GM19395 (cell line): ENCODE data around the gene ABHD10.
A peak's percentile ranks its signal among the peaks of the same experiment; 100 is the strongest.

ENCODE experiments used
- ATAC-seq: cut with Tn5 transposase; IDR thresholded peaks from one replicate; pipeline ENCODE4 v1.9.1; 2021; ENCODE audit warnings: mild to moderate bottlenecking, moderate library complexity; ENCODE audit not compliant: unreplicated experiment

Gene ABHD10

DNA sequence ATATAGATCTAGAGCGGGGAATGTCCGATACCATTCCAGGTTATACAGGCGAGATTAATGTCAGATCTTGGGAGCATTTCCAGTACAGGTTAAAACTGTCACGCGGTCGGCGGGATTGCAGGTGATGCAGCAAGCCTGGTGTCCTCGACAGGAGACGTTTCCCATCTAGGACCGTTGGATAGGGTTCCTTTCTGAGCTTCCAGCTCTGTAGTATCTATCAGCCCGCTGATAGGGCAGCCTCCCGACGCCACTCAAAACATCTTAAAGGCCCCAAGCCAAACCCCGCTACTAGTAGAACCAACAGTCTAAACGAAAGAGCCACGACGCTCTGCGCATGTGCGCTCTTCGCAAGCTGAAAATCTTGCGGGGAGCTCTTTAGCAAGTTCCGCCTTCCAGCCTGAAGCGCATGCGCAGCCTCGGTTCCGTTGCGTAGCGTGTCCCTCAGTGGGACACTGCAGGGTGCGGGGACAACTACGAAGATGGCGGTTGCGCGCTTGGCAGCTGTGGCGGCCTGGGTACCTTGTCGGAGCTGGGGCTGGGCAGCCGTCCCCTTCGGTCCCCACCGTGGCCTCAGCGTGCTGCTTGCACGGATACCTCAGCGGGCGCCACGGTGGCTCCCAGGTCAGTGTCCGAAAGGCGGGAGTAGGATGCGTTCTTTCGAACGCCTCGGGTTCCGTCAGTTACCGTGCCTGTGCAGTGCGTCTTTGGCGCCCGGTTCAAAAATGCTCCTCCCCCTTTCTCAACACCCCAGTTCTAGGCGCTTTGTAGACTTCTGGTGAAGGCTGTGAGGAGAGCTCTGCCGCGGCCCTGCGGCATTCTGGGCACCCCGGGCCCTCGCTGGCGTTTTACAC lies at the start of gene ABHD10:
Gene ABHD10, plus strand, starts transcription at position 444 of the 851 bp plus-strand sequence. Its CDS starts 36 bp downstream, at position 480.
- peak; percentile 96 for ATAC-seq

DNA sequence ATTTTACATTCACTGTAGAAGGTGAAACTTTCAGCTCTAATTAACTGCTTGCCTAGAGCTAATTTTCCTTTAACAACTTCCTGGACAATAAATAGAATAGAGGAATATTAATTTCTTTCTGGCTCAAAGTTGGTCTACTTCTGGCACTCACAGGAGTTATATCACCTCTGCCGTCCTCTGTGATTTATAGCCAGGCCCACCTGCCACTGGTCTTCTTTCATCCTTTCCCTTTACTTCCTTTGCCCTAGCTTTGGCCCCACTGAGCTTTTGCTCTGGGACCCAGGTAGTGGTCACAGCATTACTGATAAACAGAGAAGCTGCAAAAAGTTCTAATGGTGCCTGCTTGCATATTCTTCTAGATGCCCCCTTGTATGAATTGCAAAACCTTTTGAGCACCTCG lies 49.3 kb upstream of the ABHD10 start:
- ATAC-seq, result no peak

DNA sequence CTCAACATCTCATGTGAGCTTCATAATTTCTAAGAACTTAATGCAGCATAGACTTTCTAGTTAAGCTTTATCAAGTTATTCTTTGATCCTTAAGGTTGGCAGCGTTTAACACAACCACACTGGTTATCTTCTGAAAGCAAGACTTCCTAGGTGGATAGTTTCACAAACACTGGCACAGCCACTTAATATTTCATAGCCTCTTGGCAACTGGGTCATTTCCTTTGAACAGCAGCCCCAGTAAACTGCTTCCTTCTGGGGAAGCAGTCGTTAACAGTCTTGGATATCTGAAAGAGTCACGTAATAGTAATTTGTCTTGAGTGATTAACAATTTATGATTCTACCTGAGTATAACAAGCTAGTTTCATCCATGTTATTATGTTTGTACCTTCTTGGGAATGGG lies 45.9 kb upstream of the ABHD10 start:
- no peak for ATAC-seq

DNA sequence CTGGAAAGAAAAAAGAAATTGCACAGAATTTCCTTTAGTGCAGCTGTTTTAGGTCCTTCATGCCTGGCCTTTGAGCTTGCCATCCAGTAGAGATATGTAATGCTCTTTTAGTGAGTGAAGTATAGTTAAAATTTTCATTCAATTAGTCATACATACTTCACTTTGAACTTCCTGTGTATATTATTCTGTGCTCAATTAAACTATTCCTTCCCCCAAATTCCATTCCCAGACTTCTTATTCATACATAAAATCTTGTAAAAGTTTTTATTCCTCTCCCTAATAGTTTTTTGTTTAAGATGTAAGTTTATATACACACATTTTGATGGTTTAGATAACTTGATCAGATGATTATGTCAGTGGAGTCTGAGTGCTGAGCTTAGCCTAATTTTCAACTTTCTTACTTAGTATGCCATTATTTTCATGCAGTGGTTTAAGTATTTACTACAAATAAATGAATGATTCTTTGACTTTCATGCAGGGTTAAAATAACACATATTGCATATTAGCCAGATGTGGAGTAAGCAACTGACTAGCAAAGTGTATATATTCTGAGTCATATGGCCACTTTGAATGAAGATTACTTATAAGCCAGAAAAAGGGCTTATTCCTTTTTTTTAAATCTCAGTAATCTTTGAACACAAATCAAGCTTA lies 42.5 kb upstream of the ABHD10 start:
- no peak for ATAC-seq

DNA sequence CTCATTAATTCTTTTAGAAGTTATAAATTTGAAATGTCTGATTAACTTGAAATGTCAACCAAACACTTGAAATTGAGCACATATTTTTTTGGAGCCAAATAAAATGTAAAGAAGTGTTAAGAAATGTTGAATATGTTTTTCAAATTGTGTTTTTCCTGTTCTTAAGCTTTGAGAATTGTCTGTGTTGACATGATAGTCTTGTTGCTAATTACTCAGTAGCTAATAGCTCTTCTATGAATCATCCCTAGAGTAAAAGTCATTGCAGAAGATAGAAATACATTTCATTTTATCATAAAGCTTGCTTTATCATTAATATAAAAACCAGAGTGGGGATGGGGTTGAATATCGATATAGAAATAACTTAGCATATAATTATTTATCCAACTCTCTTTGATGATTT lies 41.9 kb upstream of the ABHD10 start:
- ATAC-seq, result no peak

DNA sequence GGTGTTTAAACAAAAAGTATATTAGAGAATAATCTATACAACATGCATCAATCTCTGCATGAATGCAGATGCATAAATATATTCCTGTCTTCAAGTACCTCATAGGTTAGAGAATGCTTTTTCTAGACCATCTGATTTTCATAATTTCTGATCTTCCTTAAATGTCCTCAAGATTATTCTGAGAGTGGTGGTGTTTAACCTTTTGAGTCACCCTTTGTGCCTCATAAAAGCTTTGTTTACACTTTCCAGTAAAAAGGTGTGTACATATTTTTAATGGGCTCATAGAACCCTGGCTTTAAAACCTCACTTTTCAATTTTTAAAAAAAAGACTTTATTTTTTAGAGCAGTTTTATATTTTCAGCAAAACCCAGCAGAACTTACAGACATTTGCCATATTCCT lies 41.0 kb upstream of the ABHD10 start:
- no peak for ATAC-seq

DNA sequence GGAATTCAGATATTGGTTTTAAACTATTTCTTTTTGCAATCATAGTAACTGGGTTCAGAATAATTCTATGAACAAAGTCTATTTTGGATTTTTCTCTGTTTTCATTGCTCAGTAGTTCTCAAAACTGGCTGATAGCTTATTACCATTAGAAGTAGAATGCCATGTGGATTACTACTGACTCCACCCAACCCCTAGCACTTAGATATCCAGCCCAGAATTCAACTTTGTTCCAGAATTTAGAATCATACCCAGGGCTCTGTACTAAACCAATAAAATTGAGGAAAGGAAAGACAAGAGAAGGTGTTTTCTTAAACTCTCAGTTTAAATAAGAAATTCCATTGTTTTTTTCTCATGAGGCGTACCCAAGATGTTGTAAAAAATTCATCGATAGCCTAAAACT lies 39.0 kb upstream of the ABHD10 start:
- no peak for ATAC-seq

DNA sequence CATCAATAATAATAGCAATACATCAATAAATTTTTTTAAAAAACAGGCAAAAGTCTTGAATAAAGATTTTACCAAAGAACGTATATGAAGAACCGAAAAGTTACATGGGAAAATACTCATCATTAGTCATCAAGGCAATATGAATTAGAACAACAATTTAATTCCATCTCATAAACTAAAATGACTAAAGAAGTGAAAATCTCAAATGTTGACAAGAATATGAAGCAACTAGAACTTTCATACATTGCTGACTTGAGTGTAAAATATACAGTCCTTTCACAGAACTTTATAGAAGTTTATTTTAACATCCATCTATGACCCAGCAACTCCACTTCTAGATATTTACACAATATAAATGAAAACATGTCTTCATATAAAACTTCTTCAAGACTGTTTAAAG lies 35.3 kb upstream of the ABHD10 start:
- no peak for ATAC-seq

DNA sequence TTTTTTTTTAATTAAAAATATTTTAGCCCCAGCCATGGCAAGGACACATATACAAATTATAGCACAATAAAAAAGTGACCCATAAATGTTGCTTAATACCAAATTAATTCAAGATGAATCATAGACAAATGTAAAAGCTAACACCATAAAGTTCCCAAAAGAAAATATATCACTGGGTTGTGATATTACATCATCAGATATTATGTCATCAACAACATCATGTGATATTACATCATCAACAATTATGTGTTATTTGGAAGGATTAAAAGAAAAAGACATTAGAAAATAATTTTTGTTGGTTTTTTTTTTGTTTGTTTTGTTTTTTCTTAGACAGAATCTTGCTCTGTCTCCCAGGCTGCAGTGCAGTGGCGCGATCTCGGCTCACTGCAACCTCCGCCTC lies 34.5 kb upstream of the ABHD10 start:
- no peak for ATAC-seq

DNA sequence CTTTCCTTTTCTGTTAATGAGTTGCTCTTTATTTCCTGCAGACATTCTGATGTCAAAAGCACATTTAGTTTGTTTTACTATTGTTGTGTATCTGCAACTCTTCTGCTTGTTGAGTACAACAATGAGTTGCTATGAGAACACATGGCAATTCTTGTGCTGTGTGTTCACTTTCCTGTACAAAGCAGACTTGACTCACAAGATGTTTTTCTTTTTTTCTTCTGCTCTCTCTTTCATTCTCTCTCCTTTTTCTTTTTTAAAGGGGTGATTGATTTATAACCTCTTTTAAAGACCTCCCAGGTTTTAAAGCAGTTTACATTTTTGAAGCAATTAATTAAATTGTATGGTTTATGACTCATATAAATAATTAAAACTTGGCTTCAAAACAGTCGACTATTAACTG lies 31.6 kb upstream of the ABHD10 start:
- ATAC-seq, result no peak

DNA sequence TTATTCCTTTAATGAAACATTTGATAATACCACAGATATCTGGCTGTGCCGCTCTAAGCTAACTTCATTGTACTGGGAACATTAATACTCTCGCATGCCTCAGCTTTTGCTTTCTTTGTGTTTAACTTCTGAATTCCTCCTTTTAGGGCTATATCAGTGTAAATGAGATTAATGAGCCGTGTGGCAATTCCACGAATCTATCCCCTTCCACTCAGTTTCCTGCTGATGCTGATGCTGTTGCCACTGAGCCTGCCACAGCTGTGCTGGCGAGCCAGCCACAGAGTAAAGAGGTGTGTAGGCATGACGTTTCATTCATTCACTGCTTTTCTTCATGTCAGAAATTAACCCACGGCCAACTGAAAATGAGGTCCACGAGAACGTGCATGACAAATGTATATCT lies 30.0 kb upstream of the ABHD10 start:
- no peak for ATAC-seq

DNA sequence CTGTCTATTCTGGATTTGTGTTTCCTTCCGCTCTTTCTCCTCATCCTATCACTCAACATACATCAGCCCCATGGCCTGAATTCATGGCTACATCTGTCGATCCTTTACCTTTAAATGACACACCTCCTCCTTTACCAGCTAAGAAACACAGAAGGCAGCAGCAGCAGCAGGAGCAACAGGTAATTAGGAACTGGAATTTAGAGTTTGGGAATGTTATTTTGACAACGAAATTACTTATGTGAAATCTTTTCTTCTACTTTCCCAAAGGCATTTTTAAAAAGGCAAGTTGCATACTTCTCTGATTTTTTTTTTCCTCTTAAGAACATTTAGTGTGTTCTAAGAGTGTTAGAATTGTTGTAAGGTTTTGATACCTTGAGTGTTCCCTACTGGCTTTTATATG lies 29.1 kb upstream of the ABHD10 start:
- ATAC-seq, result no peak

DNA sequence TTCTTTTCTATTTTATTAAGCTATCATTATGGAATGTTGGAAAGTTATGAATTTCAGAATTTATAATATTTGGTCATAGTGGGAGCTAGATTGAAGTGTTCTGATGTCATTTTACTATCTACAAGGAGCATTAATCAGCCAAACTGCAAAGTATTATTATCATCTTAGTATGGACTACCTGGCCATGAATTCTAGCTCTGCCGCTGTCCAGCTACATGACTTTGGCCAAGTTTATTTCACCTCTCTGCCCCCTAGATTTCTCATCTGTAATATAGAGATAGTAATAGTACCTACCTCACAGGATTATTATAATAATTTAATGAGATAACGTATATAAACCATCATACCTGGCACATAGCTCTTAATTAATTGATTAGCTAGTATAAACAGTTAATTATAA lies 27.8 kb upstream of the ABHD10 start:
- ATAC-seq, result no peak

DNA sequence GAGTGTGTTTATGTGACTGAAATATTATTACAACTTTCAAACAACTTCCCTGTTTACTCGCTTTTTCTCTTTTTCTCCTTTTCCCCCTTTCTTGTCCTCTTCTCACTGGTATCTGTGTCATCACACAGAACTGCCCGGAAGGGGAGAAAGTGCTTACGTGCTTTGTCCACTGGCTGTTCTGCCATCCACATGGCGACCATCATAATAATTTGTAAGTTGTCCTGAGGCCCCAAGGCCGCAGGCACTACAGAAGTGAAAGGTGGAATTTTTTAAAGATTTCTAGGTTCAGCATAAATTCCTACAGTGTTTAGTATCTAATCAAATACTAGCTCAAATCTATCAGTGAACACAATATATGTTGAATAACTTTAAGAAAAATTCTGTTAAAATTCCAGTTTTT lies 26.7 kb upstream of the ABHD10 start:
- ATAC-seq, result no peak

DNA sequence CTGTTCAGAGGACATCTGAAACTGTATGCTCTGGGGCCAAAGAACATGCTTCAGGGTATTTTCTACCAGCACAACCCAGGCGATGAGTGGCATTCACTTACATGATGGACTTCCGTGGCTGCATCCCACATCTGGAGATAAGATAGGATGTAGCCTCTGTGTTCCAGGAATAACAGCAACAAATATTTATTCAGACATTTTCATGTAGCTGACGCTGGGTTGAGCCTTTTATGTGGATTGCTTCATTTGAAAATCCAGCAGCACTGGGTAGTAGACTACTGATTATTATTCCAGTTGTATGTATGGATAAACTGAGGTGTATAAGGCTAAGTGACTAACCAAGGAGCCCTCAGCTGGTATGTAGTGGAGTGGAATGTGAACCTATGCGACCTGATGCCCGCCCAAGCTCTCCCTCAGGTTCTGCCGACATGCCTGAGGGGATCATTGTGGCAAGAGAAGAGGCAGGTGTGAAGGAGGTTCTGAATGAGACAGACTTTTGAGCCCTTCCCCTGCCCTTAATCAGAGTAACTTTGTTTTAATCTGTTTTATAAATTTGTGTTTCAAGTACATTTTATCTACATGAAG lies 25.9 kb upstream of the ABHD10 start:
- ATAC-seq, result no peak

DNA sequence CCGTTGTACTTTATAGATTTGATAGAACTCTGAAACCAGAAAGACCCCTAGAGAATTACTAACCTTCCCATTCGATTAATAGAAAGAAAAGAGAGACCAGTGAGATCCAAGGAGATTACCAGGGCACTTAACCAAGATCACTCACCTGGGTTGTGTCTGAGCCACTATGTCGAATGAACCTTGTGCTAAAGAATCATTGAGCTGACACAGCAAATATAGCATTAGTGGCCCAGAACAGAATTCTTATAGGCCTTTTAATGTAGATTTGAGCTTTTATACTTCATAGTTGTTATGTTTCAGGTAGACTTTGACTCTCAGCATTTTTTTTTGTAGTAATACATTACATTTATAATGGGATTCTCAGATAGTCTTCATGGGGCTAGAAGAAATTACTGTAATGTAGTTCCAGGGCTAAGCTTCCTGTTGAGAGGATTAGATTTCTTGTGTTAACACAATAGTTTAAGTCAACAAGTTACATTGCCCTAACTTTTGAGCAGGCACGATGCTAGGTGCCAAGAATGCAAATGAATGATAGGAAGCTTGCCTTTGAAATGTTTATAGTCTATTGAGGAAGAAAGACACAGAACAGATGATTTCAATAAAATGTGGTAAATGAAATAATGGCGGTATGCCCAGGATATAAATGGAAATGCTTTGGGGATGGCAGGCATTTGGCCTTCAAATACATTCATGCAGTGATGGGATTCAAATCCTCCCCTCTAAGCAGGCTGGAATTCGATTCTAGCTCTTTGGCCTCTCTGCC lies 24.4 kb upstream of the ABHD10 start:
- ATAC-seq, result no peak

DNA sequence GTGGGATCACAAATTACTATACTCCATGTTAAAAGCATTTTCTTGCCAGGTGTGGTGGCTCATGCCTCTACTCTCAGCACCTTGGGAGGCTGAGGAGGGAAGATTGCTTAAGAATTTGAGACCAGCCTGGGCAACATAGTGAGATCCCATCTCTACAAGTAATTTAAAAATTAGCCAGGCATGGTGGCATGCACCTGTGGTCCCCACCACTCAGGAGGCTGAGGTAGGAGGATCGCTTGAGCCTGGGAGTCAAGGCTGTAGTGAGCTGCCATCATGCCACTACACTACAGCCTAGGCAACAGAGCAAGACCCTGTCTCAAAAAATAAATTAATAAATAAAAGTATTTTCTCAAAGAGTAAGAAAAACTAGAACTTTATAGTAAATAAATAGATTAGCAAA lies 22.9 kb upstream of the ABHD10 start:
- no peak for ATAC-seq

DNA sequence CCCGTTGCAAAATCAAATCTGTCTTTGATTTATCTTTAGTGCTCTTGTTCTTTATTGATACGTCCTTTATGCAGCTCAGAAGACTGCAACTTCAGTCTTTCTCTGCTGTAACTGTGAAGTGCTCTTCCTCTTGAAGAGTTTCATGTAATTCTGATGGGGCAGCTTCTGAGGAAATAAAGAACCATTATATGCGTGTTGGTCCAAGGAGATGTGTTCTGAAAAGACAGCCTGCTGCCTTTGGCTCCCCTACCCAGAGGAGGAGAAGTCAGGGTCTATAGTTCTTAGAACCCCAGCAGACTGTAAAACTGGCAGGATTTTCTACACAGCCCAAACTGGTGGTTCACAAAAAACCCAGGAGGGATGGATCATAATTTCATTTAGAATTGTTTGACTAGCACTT lies 22.4 kb upstream of the ABHD10 start:
- no peak for ATAC-seq

DNA sequence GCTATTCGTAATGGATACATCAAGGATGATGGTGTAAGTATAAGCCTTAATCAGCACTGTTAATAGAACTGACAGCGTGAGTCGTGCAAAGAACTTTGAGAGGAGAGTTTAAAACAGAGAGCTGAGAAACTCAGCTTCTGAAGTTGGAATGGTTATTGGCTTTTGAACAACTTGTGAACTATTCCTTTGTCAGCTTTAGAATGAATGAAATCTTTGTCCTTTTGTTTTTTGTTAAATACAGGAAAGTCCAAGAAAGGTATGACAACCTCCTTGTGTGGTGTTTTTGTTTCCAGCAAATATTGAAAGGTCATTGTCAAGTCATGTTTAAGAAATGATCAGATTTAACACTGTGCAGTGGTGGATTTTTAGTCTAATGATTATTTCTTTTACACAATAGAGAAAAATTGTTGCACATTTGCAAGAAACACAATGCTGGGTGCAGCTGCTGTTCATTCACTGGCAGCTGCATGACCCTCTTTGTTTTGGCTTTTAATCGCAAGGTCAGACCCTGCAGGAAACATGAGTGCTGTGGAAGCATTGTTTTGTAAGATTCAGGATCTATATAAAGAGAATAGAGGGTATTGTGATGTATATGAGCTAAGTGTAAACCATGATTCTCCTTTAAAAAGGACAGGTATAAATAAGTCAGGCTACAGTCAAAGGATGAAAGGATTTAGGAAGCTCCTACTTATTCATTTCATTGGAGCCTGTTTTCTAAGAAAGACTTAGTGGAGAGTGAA lies 21.7 kb upstream of the ABHD10 start:
- no peak for ATAC-seq

DNA sequence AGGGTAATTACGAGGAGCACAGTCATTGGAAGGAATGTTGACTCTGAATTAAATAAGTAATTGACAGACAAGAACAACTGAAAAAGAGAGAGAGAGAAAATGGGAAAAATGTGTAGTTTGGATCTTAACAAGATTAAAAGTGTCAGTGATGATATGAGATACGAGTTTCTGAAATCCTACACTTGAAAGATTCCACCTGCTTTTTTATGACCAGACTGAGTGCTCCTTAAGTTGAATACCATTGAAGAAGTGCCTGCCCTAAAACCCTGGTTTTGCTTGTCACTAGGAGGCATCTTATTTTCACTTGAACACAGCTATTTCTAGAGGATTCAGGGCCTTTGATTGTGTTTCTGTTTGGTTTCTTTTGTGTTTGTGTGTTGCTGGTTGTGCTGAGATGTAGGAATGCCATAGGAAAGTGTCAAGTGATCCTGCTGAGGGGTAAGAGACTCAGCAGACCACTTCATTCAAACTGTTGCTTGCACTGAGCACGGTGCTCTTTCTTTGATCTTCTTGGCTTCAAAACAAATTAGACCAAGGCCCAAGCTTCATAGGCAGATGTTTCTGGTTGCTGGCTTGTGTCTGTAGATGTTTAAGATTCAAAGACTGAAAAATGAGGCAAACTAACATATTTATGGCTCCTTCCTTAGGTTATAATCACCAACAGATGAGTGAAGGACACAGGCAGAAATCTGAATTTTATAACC lies 17.2 kb upstream of the ABHD10 start:
- no peak for ATAC-seq
